Keratinocyte (primary cell): ENCODE results near the gene GALNT7.
"Not testable (repeated sequence)": the region's sequence is repeated elsewhere in the genome, so short reads cannot be mapped to it uniquely, and the experiment has no call there.

Experiments
- EZH2 ChIP-seq: IDR thresholded peaks from one replicate; pipeline ENCODE4 v1.6.1; 2012; ENCODE audit warnings: inconsistent platforms, mild to moderate bottlenecking, low read length, moderate library complexity
- TF ChIP-seq, protein P1 (sequence below), 3 experiments: IDR thresholded peaks in 1 of 3; conservative IDR thresholded peaks in 1 of 3; optimal IDR thresholded peaks in 1 of 3; 2 replicates in 2 of 3; 3 replicates in 1 of 3; pipeline versions ENCODE3 to v1.5.1; 2011; ENCODE audit warnings: low read length in 3 of 3, mild to moderate bottlenecking in 3 of 3, moderate library complexity in 2 of 3, control low read depth in 1 of 3, inconsistent platforms in 1 of 3; ENCODE audit not compliant: insufficient read depth in 2 of 3; ENCODE audit errors: extremely low read depth in 1 of 3

DNA sequence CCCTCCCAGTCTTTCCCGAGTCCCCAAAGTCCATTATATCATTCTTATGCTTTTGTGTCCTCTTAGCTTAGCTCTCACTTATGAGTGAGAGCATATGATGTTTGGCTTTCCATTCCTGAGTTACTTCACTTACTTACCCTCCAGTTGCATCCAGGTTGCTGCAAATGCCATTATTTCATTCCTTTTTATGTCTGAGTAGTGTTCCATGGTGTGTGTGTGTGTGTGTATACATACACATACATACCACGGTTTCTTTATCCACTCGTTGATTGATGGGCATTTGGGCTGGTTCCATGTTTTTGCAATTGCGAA, 50.5 kb downstream of the GALNT7 start:
- TF ChIP-seq, protein P1, sequence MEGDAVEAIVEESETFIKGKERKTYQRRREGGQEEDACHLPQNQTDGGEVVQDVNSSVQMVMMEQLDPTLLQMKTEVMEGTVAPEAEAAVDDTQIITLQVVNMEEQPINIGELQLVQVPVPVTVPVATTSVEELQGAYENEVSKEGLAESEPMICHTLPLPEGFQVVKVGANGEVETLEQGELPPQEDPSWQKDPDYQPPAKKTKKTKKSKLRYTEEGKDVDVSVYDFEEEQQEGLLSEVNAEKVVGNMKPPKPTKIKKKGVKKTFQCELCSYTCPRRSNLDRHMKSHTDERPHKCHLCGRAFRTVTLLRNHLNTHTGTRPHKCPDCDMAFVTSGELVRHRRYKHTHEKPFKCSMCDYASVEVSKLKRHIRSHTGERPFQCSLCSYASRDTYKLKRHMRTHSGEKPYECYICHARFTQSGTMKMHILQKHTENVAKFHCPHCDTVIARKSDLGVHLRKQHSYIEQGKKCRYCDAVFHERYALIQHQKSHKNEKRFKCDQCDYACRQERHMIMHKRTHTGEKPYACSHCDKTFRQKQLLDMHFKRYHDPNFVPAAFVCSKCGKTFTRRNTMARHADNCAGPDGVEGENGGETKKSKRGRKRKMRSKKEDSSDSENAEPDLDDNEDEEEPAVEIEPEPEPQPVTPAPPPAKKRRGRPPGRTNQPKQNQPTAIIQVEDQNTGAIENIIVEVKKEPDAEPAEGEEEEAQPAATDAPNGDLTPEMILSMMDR (optimal IDR thresholded peaks at IDR 0.05 in 1 of 3, IDR thresholded peaks at IDR 0.05 in 1 of 3, conservative IDR thresholded peaks at IDR 0.05 in 1 of 3; ENCODE audit: extremely low read depth in 1 of 3, insufficient read depth in 2 of 3, low read length in 3 of 3): not testable (repeated sequence)
- not testable (repeated sequence) for TF ChIP-seq EZH2
